Upper lobe of right lung (tissue), 1 donor: ENCODE data around the gene THAP9. TPM values are rescaled to one million over a fixed set of nuclear protein-coding genes. Genes with fewer than 3 reads are reported as not detected.
A peak's percentile ranks its signal among the peaks of the same experiment; 100 is the strongest.

ENCODE experiments used
- ATAC-seq: fragments of 200-7000 bp; cut with Tn5 transposase; one replicate; pipeline ENCODE4 v1.9.1; 2020; ENCODE audit warnings: mild to moderate bottlenecking, moderate library complexity
- DNase-seq: peaks from one replicate; pipeline ENCODE4 v3.0.0-alpha.2; 2020
- H3K27ac ChIP-seq: fragments of 200-600 bp; one replicate; pipeline ENCODE4 v1.8.0; 2022
- H3K27me3 ChIP-seq: fragments of 200-600 bp; one replicate; pipeline ENCODE4 v1.8.0; 2022; ENCODE audit warnings: mild to moderate bottlenecking
- H3K36me3 ChIP-seq: fragments of 200-600 bp; one replicate; pipeline ENCODE4 v1.8.0; 2022
- H3K4me1 ChIP-seq: fragments of 200-600 bp; one replicate; pipeline ENCODE4 v1.8.0; 2022
- H3K4me3 ChIP-seq: fragments of 200-600 bp; one replicate; pipeline ENCODE4 v1.8.0; 2022; ENCODE audit warnings: mild to moderate bottlenecking
- H3K9me3 ChIP-seq: fragments of 200-600 bp; one replicate; pipeline ENCODE4 v1.8.0; 2022
- CTCF ChIP-seq: fragments of 200-600 bp; IDR thresholded peaks from one replicate; pipeline ENCODE4 v1.8.0; 2022; ENCODE audit warnings: antibody characterized with exemption
- intact Hi-C: fragments of 100-400 bp; cut with DNase I; formaldehyde crosslinking; loops from one replicate; pipeline ENCODE4 v1.11.0; 2022
- total RNA-seq: library from RNA; stranded (reverse); fragmentation: NEBNext Ultra II Directional; extraction: Animal tissue kit (Norgen Biotek cat#: 25700); gene quantifications from one replicate; pipeline ENCODE4 v1.2.1, GENCODE V29; 2021
- donor health status: DM: no; HTN: yes; CAD: no; lungs with severe emphysema.

The THAP9 gene
- total RNA-seq, 1 donor from 2014 or later, result 3.8 TPM

- no peak for DNase-seq
- no peak for ATAC-seq
- Histone ChIP-seq H3K4me1 (peaks cover 29% of the 10 kb centered on the region), H3K27ac (peak overlapping the region; percentile 100), H3K27me3 (no peaks in the 10 kb centered on the region), H3K9me3 (no peaks in the 10 kb centered on the region), H3K4me3 (peak overlapping the region; percentile 74), H3K36me3 (peaks cover 34% of the 10 kb centered on the region)
- TF ChIP-seq CTCF, result no peak
- intact Hi-C loops, result no loop called here
These were observed 1.0 kb upstream of the THAP9 start for GRCh38 chr4:82899374-82900065.

GRCh38 chr4:82900066-82900410 is 497 bp upstream of the THAP9 start:
- intact Hi-C loops, result no loop called here
- no peak for ATAC-seq
- peaks cover 29% of the 10 kb centered on the region for H3K4me1 ChIP-seq
- H3K36me3 ChIP-seq, result peaks cover 28% of the 10 kb centered on the region
- H3K4me3 ChIP-seq, result peak overlapping the region; percentile 74
- no peak for DNase-seq
- H3K9me3 ChIP-seq, result no peaks in the 10 kb centered on the region
- peak overlapping the region; percentile 100 for H3K27ac ChIP-seq
- no peak for TF ChIP-seq CTCF
- H3K27me3 ChIP-seq, result no peaks in the 10 kb centered on the region

DNA sequence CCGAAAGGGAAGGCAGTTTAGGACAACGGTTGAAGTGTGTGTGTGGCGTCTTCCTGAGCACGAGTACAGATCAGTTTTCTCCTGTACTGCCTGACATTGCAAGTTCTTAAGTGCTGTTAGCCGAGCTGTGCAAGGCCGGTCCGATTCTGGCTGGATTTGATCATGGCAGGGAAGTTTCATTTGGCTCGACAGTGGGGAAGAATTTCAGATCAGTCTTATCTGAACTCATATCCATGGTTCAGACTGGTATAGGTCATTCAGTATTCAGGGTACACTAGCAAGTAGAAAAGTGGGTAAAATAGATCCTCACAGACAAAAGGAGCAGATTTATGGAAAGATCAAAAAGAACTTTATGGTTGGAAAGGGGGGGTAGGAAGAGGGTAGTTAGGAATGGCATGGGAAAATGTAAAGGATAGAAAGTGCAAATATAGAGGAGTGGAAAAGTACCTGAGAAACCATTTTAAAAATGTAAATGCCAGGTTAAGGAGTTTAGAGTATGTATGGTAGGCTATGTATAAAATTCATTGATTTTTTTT is 716 bp downstream of the THAP9 start:
- ATAC-seq (no peak), DNase-seq (no peak)
- Histone ChIP-seq H3K27me3 (no peaks in the 10 kb centered on the region), H3K27ac (peak overlapping the region; percentile 100), H3K9me3 (no peaks in the 10 kb centered on the region), H3K4me3 (peak overlapping the region; percentile 74), H3K36me3 (peaks cover 20% of the 10 kb centered on the region), H3K4me1 (peaks cover 29% of the 10 kb centered on the region)
- intact Hi-C loops, result no loop called here
- TF ChIP-seq CTCF, result no peak

DNA sequence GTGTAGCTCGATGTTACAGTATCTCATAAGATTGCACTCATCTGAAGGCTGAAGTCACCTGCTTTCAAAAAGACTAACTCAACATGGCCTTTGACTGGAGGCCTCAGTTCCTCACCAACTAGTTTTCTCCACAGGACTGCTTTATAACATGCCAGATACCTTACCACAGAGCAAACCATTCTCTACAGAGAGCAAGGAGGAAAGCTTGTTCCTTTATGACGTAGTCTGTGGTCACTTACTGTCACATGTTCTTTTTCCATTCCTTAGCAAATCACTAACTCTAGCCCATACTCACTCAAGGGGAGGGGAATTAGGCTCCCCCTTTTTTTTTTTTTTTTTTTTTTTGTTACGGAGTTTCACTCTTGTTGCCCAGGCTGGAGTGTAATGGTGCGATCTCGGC is 3.2 kb downstream of the THAP9 start:
- H3K36me3 ChIP-seq, result peaks cover 20% of the 10 kb centered on the region
- no peak for TF ChIP-seq CTCF
- peaks cover 12% of the 10 kb centered on the region for H3K4me1 ChIP-seq
- ATAC-seq (no peak), DNase-seq (no peak)
- no peaks in the 10 kb centered on the region for H3K27me3 ChIP-seq
- H3K9me3 ChIP-seq, result no peaks in the 10 kb centered on the region
- no peak overlapping the region for H3K4me3 ChIP-seq
- intact Hi-C loops, result no loop called here
- H3K27ac ChIP-seq, result no peak overlapping the region

GRCh38 chr4:82905205-82905604 is 4.7 kb downstream of the THAP9 start:
- Histone ChIP-seq H3K36me3 (peaks cover 24% of the 10 kb centered on the region), H3K27me3 (no peaks in the 10 kb centered on the region), H3K9me3 (no peaks in the 10 kb centered on the region), H3K4me1 (peaks cover 9% of the 10 kb centered on the region), H3K4me3 (no peak overlapping the region), H3K27ac (no peak overlapping the region)
- intact Hi-C loops, result no loop called here
- no peak for TF ChIP-seq CTCF
- DNase-seq, result no peak
- no peak for ATAC-seq

GRCh38 chr4:82906469-82906868 is 5.9 kb downstream of the THAP9 start:
- Histone ChIP-seq H3K4me1 (peaks cover 7% of the 10 kb centered on the region), H3K9me3 (no peaks in the 10 kb centered on the region), H3K36me3 (peaks cover 29% of the 10 kb centered on the region), H3K27ac (no peak overlapping the region), H3K4me3 (no peak overlapping the region), H3K27me3 (no peaks in the 10 kb centered on the region)
- intact Hi-C loops, result no loop called here
- no peak for ATAC-seq
- DNase-seq, result no peak
- no peak for TF ChIP-seq CTCF
